Central memory CD8-positive, alpha-beta T cell (primary cell): Measurements from ENCODE around the gene FBLIM1.
"Not testable (repeated sequence)": the region's sequence is repeated elsewhere in the genome, so short reads cannot be mapped to it uniquely, and the experiment has no call there.

Experiments used
- ATAC-seq: fragments of 150-1000 bp; cut with Tn5 transposase; replicated peaks from 2 replicates; pipeline ENCODE4 v1.10.0; 2022; ENCODE audit warnings: mild to moderate bottlenecking, moderate FRiP score, moderate number of reproducible peaks; ENCODE audit not compliant: poor library complexity, severe bottlenecking; ENCODE audit errors: extremely low read depth
- DNase-seq, 2 donors: peaks; one replicate each; pipeline ENCODE4 v3.0.0; 2021; ENCODE audit warnings: low spot score in 2 of 2
- H3K27ac Mint-ChIP-seq: one replicate; pipeline ENCODE4 v1.8.0; 2022; ENCODE audit warnings: low read depth, mild to moderate bottlenecking, moderate library complexity, mixed read lengths
- H3K27me3 Mint-ChIP-seq: one replicate; pipeline ENCODE4 v1.8.0; 2022; ENCODE audit warnings: mixed read lengths
- H3K36me3 Mint-ChIP-seq: one replicate; pipeline ENCODE4 v1.8.0; 2022; ENCODE audit warnings: mild to moderate bottlenecking, moderate library complexity, mixed read lengths; ENCODE audit not compliant: insufficient read depth
- H3K4me1 Mint-ChIP-seq: one replicate; pipeline ENCODE4 v1.8.0; 2022; ENCODE audit warnings: mixed read lengths
- H3K4me3 Mint-ChIP-seq: one replicate; pipeline ENCODE4 v1.8.0; 2022; ENCODE audit warnings: mild to moderate bottlenecking, moderate library complexity, mixed read lengths
- H3K9me3 Mint-ChIP-seq: one replicate; pipeline ENCODE4 v1.8.0; 2022; ENCODE audit warnings: mixed read lengths

FBLIM1 gene

DNA sequence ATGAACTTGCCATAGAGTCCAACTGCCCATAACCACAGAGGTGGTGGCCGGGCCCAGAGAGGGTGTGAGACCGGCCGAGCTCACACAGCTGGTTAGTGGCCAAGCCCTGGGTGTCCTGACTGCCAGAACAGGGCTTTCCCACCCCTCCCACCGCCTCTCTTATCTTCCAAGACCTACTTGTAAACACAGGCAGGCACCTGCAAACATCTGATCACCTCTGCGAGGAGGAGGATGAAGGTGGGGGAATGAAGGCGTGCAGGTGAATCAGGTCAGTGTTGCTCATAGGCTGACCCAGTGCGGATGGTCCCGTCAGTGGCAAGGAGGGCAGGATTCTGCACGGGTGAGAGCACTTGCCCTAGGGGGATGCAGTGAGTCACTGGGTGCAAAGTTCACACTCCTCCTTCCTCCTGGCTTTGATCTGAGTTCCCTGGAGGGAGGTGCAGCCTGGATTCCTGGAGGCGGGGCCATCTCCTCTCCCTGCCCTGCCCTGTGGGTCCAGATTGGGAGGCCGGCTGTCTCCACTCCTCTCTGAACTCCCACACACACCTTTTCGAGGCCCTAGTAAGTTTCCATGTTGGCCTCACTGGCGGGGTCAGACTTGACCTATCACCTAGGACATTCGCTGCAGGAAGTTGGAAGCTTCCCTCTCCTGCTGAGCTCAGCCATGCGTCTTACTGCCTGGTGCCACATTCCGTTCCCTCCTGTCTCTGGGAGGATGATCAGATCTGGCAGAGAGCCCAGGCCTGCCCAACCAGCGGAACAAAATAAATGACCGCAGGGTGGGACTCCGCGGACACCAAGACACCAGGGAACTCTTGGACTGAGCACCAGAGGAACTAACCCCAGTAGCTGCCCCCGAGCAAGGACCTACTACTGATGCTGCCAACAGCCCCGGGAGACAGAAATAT, 41.6 kb downstream of the FBLIM1 start:
- ATAC-seq (no peak), DNase-seq (no peak)
- Mint-ChIP-seq H3K9me3 (no peaks in the 10 kb centered on the region), H3K36me3 (no peaks in the 10 kb centered on the region), H3K4me3 (no peak overlapping the region), H3K4me1 (no peaks in the 10 kb centered on the region), H3K27ac (no peak overlapping the region), H3K27me3 (peaks cover 28% of the 10 kb centered on the region)

DNA sequence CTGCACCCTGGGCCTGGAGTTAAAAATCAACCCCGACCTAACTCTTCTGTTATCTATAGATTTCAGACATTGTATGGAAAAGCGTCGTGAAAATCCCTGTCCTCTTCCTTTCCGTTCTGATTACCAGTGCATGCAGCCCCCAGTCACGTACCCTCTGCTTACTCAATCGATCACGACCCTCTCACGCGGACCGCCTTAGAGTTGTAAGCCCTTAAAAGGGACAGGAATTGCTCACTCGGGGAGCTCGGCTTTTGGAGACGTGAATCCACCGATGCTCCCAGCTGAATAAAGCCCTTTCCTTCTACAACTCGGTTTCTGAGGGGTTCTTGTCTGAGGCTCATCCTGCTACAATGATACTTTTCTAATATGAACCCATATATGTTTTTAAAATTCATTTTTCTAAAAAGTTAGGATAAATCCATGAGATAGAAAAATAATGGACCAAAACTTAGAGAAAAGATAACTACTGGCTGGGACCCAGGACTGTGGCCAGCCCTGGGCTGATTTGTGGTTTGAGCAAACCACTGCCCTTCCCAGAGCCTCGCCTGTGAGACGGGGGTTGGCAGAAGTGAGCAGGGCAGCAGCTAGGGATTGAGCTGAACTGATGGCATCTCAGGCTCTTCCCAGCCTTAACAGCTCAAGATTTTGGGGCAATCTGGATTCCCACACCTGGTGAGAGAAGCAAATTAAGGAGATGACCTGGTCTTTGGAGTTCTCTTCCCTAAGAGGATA, 43.8 kb downstream of the FBLIM1 start:
- H3K4me3 Mint-ChIP-seq: no peak overlapping the region
- peaks cover 25% of the 10 kb centered on the region for H3K27me3 Mint-ChIP-seq
- H3K27ac Mint-ChIP-seq: no peak overlapping the region
- ATAC-seq (no peak), DNase-seq (no peak)
- H3K36me3 Mint-ChIP-seq: no peaks in the 10 kb centered on the region
- no peaks in the 10 kb centered on the region for H3K4me1 Mint-ChIP-seq
- H3K9me3 Mint-ChIP-seq: no peaks in the 10 kb centered on the region

DNA sequence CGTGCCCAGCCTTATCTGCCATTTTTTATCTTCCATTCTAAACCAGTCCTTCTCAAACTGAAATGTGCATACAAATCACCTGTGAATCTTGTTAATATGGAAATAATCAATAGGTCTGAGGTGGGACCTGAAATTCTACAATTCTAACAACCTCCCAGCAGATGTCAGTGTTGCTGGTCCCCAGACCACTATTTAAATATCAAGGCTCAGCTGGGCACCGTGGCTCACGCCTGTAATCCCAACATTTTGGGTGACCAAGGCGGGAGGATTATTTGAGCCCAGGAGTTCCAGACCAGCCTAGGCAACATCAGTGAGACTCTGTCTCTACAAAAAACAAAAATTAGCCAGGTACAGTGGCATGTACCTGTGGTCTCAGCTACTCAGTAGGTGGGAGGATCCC, 44.8 kb downstream of the FBLIM1 start:
- no peak for ATAC-seq
- H3K27me3 Mint-ChIP-seq: peaks cover 19% of the 10 kb centered on the region
- H3K4me1 Mint-ChIP-seq: no peaks in the 10 kb centered on the region
- no peak for DNase-seq
- no peaks in the 10 kb centered on the region for H3K9me3 Mint-ChIP-seq
- no peaks in the 10 kb centered on the region for H3K36me3 Mint-ChIP-seq
- no peak overlapping the region for H3K4me3 Mint-ChIP-seq
- H3K27ac Mint-ChIP-seq: no peak overlapping the region

DNA sequence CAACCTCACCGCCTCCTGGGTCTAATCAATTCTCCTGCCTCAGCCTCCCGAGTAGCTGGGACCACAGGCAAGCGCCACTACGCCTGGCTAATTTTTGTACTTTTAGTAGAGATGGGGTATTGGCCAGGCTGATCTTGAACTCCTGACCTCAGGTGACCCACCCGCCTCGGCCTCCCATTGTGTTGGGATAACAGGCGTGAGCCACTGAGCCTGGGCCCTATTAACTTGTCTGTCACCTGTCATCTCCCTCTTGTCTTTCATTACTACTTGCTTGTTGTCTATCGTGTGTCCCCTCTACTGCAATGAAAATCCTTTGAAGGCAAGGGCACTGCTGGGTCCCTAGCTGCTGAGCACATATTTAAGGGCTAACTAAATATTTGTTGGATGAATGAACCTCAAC, 45.5 kb downstream of the FBLIM1 start:
- H3K27me3 Mint-ChIP-seq: peaks cover 17% of the 10 kb centered on the region
- H3K9me3 Mint-ChIP-seq: no peaks in the 10 kb centered on the region
- no peaks in the 10 kb centered on the region for H3K4me1 Mint-ChIP-seq
- DNase-seq: no peak
- H3K36me3 Mint-ChIP-seq: no peaks in the 10 kb centered on the region
- H3K4me3 Mint-ChIP-seq: no peak overlapping the region
- no peak for ATAC-seq
- H3K27ac Mint-ChIP-seq: no peak overlapping the region

DNA sequence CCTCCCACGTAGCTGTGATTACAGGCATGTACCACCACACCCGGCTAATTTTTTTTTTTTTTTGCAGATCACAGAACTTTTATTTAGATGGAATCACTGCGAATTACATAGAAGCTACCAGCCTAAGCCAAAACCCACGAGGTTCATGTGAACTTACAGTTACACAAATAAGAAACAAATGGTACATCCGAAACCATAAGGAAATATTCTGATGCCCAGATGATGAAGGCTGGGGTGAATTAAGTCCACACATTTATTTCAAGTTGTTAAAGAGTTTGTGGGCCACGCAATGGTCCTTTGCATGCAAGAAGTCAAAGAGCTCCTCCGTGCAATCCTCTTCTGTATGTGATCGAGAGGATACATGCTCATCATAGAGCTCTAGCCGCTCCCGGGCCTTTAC, 48.5 kb downstream of the FBLIM1 start:
- DNase-seq: no peak
- no peak for ATAC-seq
- no peaks in the 10 kb centered on the region for H3K36me3 Mint-ChIP-seq
- no peaks in the 10 kb centered on the region for H3K27me3 Mint-ChIP-seq
- H3K27ac Mint-ChIP-seq: no peak overlapping the region
- H3K4me1 Mint-ChIP-seq: no peaks in the 10 kb centered on the region
- H3K4me3 Mint-ChIP-seq: no peak overlapping the region
- H3K9me3 Mint-ChIP-seq: no peaks in the 10 kb centered on the region

DNA sequence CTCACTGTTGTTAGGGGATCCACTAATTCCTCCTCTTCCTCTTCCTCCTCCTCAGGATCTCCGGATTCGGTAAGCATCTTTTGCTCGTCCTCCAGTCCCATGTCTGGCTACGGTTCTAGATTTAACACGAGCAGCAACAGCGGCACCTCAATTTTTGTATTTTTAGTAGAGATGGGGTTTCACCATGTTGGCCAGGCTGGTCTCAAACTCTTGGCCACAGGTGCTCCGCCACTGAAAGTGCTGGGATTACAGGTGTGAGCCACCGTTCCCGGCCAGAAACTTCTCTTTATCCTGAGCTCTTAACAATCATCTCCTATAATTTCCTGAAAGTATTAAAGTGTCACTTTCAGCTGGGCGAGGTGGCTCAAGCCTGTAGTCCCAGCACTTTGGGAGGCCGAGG, 49.0 kb downstream of the FBLIM1 start, which contains the start of gene UQCRHL:
UQCRHL (minus strand) TSS at position 101 of the 400 bp plus-strand sequence; CDS start at position 101, 0 bp downstream.
- H3K9me3 Mint-ChIP-seq, H3K4me3 Mint-ChIP-seq, H3K36me3 Mint-ChIP-seq, H3K4me1 Mint-ChIP-seq, H3K27me3 Mint-ChIP-seq, DNase-seq, H3K27ac Mint-ChIP-seq, ATAC-seq: not testable (repeated sequence)

DNA sequence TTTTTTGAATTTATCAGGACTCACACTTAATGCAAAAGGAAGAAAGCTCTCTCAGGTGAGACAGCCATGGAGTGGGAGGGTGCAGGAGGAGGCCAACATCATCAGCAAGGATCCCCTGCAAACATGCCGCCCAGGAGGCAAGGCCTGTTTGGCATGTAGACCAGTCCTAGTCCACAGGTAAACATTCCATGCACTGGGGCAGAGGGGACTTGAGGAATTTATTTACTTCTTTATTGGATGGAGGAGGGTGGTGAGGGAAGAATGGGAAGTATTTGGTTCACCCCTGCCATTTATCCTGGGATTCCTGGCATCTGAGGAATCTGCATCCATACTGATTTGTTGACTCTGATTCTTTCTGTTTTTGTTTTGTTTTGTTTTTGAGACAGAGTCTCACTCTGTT, 50.4 kb downstream of the FBLIM1 start:
- ATAC-seq (no peak), DNase-seq (no peak)
- no peaks in the 10 kb centered on the region for H3K27me3 Mint-ChIP-seq
- no peak overlapping the region for H3K4me3 Mint-ChIP-seq
- H3K27ac Mint-ChIP-seq: no peak overlapping the region
- no peaks in the 10 kb centered on the region for H3K4me1 Mint-ChIP-seq
- no peaks in the 10 kb centered on the region for H3K9me3 Mint-ChIP-seq
- peaks cover 1% of the 10 kb centered on the region for H3K36me3 Mint-ChIP-seq

DNA sequence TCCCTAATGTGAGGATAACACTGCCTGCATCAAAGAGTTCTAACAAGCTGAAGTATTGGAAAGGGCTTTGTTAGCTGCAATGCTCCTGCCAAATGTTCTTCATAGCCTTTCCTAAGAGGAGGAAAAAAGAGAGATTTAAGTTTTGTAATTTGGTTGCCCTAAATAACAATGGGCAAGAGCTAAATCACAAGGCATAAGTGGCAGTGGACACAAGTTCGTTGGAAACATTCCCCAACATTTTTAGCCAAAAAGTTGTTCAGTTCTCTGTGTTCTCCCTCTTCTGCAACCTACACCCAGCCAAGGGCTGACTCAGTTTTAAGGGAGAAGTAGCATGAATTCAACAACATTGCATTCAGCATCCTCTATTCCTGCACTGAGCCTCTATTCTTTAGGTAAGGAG, 51.5 kb downstream of the FBLIM1 start:
- no peak for ATAC-seq
- no peak for DNase-seq
- H3K27ac Mint-ChIP-seq: no peak overlapping the region
- H3K4me1 Mint-ChIP-seq: no peaks in the 10 kb centered on the region
- no peaks in the 10 kb centered on the region for H3K9me3 Mint-ChIP-seq
- H3K4me3 Mint-ChIP-seq: no peak overlapping the region
- peaks cover 2% of the 10 kb centered on the region for H3K36me3 Mint-ChIP-seq
- H3K27me3 Mint-ChIP-seq: no peaks in the 10 kb centered on the region

DNA sequence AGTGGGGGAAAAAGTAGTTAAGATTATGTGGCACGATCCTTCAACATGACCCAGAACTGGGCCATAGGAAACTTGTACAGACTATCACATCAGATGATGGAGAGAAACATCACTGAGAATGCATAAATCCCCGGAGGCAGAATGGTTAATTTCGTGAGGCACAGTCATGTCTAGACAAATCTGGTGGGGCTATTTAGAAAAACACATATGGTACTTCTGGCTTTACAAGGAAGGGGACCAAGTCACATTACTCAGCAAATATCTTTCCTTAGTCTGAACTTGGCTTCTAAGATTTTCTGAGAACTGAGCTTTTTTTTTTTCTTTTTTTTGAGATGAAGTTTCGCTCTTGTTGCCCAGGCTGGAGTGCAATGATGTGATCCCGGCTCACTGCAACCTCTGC, 58.1 kb downstream of the FBLIM1 start:
- H3K4me1 Mint-ChIP-seq: peaks cover 5% of the 10 kb centered on the region
- H3K4me3 Mint-ChIP-seq: no peak overlapping the region
- H3K9me3 Mint-ChIP-seq: no peaks in the 10 kb centered on the region

DNA sequence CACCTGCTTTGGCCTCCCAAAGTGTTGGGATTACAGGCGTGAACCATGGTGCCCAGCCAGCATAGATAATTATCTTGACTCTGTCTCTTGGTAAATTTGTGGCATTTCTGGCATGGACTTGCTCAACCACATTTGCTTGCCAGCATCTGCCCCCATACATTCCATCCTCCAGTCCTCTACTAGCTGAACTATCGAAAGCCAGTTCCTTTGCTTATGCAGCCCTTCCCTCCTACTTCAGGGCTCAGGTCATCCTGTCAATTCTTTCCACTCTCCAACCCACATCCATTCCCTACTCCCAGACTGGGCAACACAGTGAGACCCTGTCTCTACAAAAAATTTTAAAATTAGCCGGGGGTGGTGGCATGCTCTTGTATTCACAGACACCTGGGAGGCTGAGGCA, 61.9 kb downstream of the FBLIM1 start:
- ATAC-seq: no peak
- no peak overlapping the region for H3K27ac Mint-ChIP-seq
- peaks cover 2% of the 10 kb centered on the region for H3K36me3 Mint-ChIP-seq
- no peak overlapping the region for H3K4me3 Mint-ChIP-seq
- H3K9me3 Mint-ChIP-seq: no peaks in the 10 kb centered on the region
- no peak for DNase-seq
- no peaks in the 10 kb centered on the region for H3K27me3 Mint-ChIP-seq
- peaks cover 3% of the 10 kb centered on the region for H3K4me1 Mint-ChIP-seq

More for the DNA sequence above, 58.1 kb downstream of the FBLIM1 start:
- Mint-ChIP-seq H3K36me3 (peaks cover 4% of the 10 kb centered on the region), H3K27ac (no peak overlapping the region), H3K27me3 (no peaks in the 10 kb centered on the region)
- ATAC-seq: no peak
- DNase-seq: no peak

DNA sequence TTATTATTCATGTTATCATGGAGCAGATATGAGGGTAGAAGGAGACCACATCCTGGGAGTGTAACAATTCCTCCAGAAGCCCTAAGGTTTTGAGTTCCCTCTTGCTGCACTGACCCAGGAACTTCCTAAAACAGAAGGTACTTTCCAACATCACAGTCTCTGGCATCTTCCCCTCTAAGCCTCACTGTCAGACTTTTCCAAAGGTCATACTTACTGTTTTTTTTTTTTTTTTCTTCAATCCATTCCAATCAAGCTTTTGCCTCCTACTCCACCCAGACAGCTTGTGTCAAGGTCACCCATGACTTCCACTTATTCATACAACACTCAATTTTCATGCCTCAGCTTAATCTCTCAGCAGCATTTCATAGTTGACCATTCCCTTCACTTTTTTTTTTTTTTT, 67.2 kb downstream of the FBLIM1 start:
- DNase-seq (no peak), ATAC-seq (no peak)
- Mint-ChIP-seq H3K9me3 (no peaks in the 10 kb centered on the region), H3K27ac (no peak overlapping the region), H3K4me3 (no peak overlapping the region), H3K36me3 (no peaks in the 10 kb centered on the region), H3K27me3 (no peaks in the 10 kb centered on the region), H3K4me1 (no peaks in the 10 kb centered on the region)

DNA sequence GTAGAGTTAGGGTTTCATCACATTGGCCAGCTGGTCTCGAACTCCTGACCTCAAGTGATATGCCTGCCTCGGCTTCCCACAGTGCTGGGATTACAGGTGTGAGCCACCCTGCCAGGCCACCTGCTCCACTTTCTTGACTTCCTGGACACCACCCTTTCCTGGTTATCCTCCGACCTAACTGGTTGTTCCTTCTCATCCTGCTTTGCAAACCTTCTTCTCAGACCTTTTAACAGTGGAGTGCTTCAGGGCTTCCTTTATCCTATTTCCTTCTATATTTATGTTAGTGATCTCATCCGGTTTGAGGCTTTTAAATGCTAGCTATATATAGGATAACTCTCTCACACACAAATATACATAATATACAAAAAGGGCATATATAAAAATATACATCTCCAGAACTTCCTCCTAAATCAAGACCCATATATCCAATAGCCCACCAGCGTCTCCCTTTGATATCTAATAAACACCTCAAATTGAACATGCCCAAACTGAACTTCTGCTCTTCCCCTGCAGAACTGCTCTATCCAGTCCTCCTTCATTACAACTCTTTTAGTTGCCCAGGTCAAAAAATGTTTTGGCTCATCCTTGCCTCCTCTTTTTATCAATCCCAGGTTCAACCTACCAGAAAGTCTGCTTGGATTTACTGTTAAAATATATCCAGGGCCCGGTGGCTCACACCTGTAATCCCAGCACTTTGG, 68.4 kb downstream of the FBLIM1 start:
- Mint-ChIP-seq H3K27ac (no peak overlapping the region), H3K4me3 (no peak overlapping the region), H3K36me3 (no peaks in the 10 kb centered on the region), H3K27me3 (no peaks in the 10 kb centered on the region), H3K9me3 (no peaks in the 10 kb centered on the region), H3K4me1 (peaks cover 4% of the 10 kb centered on the region)
- ATAC-seq (no peak), DNase-seq (no peak)
